CD14-positive monocyte (primary cell): ENCODE results near the gene NAPB. TPM values are rescaled to one million over a fixed set of nuclear protein-coding genes. Genes with fewer than 3 reads are reported as not detected.

Experiments used
- DNase-seq, 3 donors: peaks; one replicate each; pipeline ENCODE4 v3.0.0-alpha.2; 2011 to 2022
- H2AFZ ChIP-seq: 2 replicates; pipeline ENCODE4 v1.6.0; 2012; ENCODE audit warnings: mild to moderate bottlenecking, low read depth, low read length, inconsistent platforms; ENCODE audit not compliant: insufficient read depth, poor library complexity, severe bottlenecking
- H3K27ac ChIP-seq, 2 donors: 1 replicate in 1 of 2; 2 replicates in 1 of 2; pipeline ENCODE4 v1.5.1; 2012 to 2013; ENCODE audit warnings: low read length in 2 of 2, control low read depth in 1 of 2, inconsistent platforms in 1 of 2, low read depth in 1 of 2, mild to moderate bottlenecking in 1 of 2
- H3K27me3 ChIP-seq, 2 donors: one replicate each; pipeline versions ENCODE4 v1.6.0 to v1.6.1; 2011 to 2013; ENCODE audit warnings: low read length in 2 of 2; ENCODE audit not compliant: control insufficient read depth in 2 of 2, insufficient read depth in 2 of 2
- H3K36me3 ChIP-seq, 2 donors: replicated peaks in 1 of 2; 1 replicate in 1 of 2; 2 replicates in 1 of 2; pipeline versions ENCODE4 v1.5.1 to v1.6.1; 2012 to 2013; ENCODE audit warnings: low read length in 2 of 2, control low read depth in 1 of 2, inconsistent platforms in 1 of 2, mild to moderate bottlenecking in 1 of 2; ENCODE audit not compliant: insufficient read depth in 2 of 2, control insufficient read depth in 1 of 2
- H3K4me1 ChIP-seq, 2 donors: 1 replicate in 1 of 2; 2 replicates in 1 of 2; pipeline versions ENCODE4 v1.5.1 to v1.6.1; 2012 to 2013; ENCODE audit warnings: low read length in 2 of 2, control low read depth in 1 of 2, inconsistent platforms in 1 of 2, mild to moderate bottlenecking in 1 of 2, moderate library complexity in 1 of 2; ENCODE audit not compliant: insufficient read depth in 2 of 2, control insufficient read depth in 1 of 2
- H3K4me2 ChIP-seq: replicated peaks from 2 replicates; pipeline ENCODE3; 2012; ENCODE audit warnings: low read length, moderate library complexity, mild to moderate bottlenecking; ENCODE audit not compliant: poor library complexity, severe bottlenecking; ENCODE audit errors: extremely low read depth
- H3K4me3 ChIP-seq, 3 experiments: fragments of 200-600 bp in 1 of 3; sonication (generic) in 1 of 3; replicated peaks in 1 of 3; 1 replicate in 2 of 3; 2 replicates in 1 of 3; pipeline ENCODE4 v1.5.1; 2011 to 2013; ENCODE audit warnings: low read length in 3 of 3, mild to moderate bottlenecking in 3 of 3, control low read depth in 2 of 3, low read depth in 2 of 3, inconsistent platforms in 1 of 3, moderate library complexity in 1 of 3
- H3K79me2 ChIP-seq: 2 replicates; pipeline ENCODE4 v1.6.0; 2012; ENCODE audit warnings: mild to moderate bottlenecking, control low read depth, inconsistent platforms, low read length, moderate library complexity; ENCODE audit not compliant: insufficient read depth
- H3K9ac ChIP-seq: 2 replicates; pipeline ENCODE4 v1.6.0; 2017; ENCODE audit warnings: low read length, mild to moderate bottlenecking; ENCODE audit not compliant: insufficient read depth, poor library complexity, severe bottlenecking
- H3K9me3 ChIP-seq, 2 donors: replicated peaks in 1 of 2; 1 replicate in 1 of 2; 2 replicates in 1 of 2; pipeline versions ENCODE4 v1.5.1 to v1.6.1; 2012 to 2013; ENCODE audit warnings: low read length in 2 of 2, control low read depth in 1 of 2; ENCODE audit not compliant: control insufficient read depth in 1 of 2, insufficient read depth in 1 of 2
- H4K20me1 ChIP-seq: 2 replicates; pipeline ENCODE4 v1.6.0; 2012; ENCODE audit warnings: mild to moderate bottlenecking, low read length, control low read depth, moderate library complexity; ENCODE audit not compliant: insufficient read depth
- H3K27ac Mint-ChIP-seq, 7 donors: one replicate each; pipeline ENCODE4 v1.8.0; 2020; ENCODE audit warnings: mild to moderate bottlenecking in 7 of 7, mixed read lengths in 7 of 7, moderate library complexity in 6 of 7, inconsistent platforms in 2 of 7
- H3K27me3 Mint-ChIP-seq, 3 donors: one replicate each; pipeline ENCODE4 v1.8.0; 2021 to 2022; ENCODE audit warnings: low read depth in 3 of 3, mild to moderate bottlenecking in 3 of 3, mixed read lengths in 3 of 3, moderate library complexity in 3 of 3, inconsistent platforms in 1 of 3
- H3K36me3 Mint-ChIP-seq, 2 donors: one replicate each; pipeline ENCODE4 v1.8.0; 2020; ENCODE audit warnings: mixed read lengths in 2 of 2, inconsistent platforms in 1 of 2, mild to moderate bottlenecking in 1 of 2
- H3K4me1 Mint-ChIP-seq: one replicate; pipeline ENCODE4 v1.8.0; 2020; ENCODE audit warnings: mild to moderate bottlenecking, mixed read lengths
- H3K4me3 Mint-ChIP-seq, 2 donors: one replicate each; pipeline ENCODE4 v1.8.0; 2020; ENCODE audit warnings: mild to moderate bottlenecking in 2 of 2, mixed read lengths in 2 of 2, moderate library complexity in 1 of 2
- H3K9me3 Mint-ChIP-seq, 7 donors: one replicate each; pipeline ENCODE4 v1.8.0; 2020 to 2022; ENCODE audit warnings: mixed read lengths in 7 of 7, mild to moderate bottlenecking in 6 of 7, moderate library complexity in 6 of 7, inconsistent platforms in 2 of 7
- WGBS: methylation state at CpG from one replicate; pipeline ENCODE4 v1.1.5; 2013; ENCODE audit warnings: missing lambda C conversion rate; ENCODE audit not compliant: insufficient coverage; 5-methylcytosine and 5-hydroxymethylcytosine counted together
- intact Hi-C, 2 donors: fragments of 100-400 bp; cut with micrococcal nuclease; formaldehyde crosslinking; loops; one replicate each; pipeline versions ENCODE4 v1.15.0 to v1.15.1; 2023
- polyA plus RNA-seq, 3 donors: library from polyadenylated mRNA; depleted of rRNA in 1 of 3; unstranded in 2 of 3; stranded (reverse) in 1 of 3; fragments of 300-500 nt in 2 of 3; fragments of >200 nt in 1 of 3; fragmentation: Illumina TruSeq in 2 of 3; gene quantifications; 1 replicate in 2 of 3; 2 replicates in 1 of 3; pipeline ENCODE4 v1.2.3, GENCODE V29; 2012 to 2021
- TF ChIP-seq, protein P1 (sequence below): fragments of 200-600 bp; IDR thresholded peaks from one replicate; pipeline ENCODE4 v1.8.0; 2022; ENCODE audit warnings: antibody characterized with exemption, mild to moderate bottlenecking

The NAPB gene
- polyA plus RNA-seq, 3 donors, result 2.4 to 6.3 (median 2.6) TPM

GRCh38 chr20:23436681-23437080 lies 15.4 kb upstream of the NAPB start:
- TF ChIP-seq, protein P1, sequence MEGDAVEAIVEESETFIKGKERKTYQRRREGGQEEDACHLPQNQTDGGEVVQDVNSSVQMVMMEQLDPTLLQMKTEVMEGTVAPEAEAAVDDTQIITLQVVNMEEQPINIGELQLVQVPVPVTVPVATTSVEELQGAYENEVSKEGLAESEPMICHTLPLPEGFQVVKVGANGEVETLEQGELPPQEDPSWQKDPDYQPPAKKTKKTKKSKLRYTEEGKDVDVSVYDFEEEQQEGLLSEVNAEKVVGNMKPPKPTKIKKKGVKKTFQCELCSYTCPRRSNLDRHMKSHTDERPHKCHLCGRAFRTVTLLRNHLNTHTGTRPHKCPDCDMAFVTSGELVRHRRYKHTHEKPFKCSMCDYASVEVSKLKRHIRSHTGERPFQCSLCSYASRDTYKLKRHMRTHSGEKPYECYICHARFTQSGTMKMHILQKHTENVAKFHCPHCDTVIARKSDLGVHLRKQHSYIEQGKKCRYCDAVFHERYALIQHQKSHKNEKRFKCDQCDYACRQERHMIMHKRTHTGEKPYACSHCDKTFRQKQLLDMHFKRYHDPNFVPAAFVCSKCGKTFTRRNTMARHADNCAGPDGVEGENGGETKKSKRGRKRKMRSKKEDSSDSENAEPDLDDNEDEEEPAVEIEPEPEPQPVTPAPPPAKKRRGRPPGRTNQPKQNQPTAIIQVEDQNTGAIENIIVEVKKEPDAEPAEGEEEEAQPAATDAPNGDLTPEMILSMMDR, result no peak
- no peaks in the 10 kb centered on the region for H3K36me3 ChIP-seq
- H3K79me2 ChIP-seq, result no peaks in the 10 kb centered on the region
- H3K4me1 ChIP-seq, result no peaks in the 10 kb centered on the region
- DNase-seq, result no peak
- intact Hi-C loops, result no loop called here
- no peaks in the 10 kb centered on the region for H3K4me1 Mint-ChIP-seq
- H3K9ac ChIP-seq, result no peak overlapping the region
- WGBS, result 36% methylated on average over 3 of the region's 3 CpGs
- no peak overlapping the region for H3K4me2 ChIP-seq
- no peak overlapping the region for H3K4me3 Mint-ChIP-seq
- H3K9me3 ChIP-seq, result no peaks in the 10 kb centered on the region
- no peak overlapping the region for H2AFZ ChIP-seq
- no peak overlapping the region for H3K4me3 ChIP-seq
- H4K20me1 ChIP-seq, result no peaks in the 10 kb centered on the region
- H3K36me3 Mint-ChIP-seq, result no peaks in the 10 kb centered on the region
- no peak overlapping the region for H3K27ac ChIP-seq
- no peaks in the 10 kb centered on the region for H3K27me3 ChIP-seq
- H3K27me3 Mint-ChIP-seq, result peaks cover 2 to 6% (median 4%) of the 10 kb centered on the region in 3 donors
- no peak overlapping the region for H3K27ac Mint-ChIP-seq
- no peaks in the 10 kb centered on the region for H3K9me3 Mint-ChIP-seq

DNA sequence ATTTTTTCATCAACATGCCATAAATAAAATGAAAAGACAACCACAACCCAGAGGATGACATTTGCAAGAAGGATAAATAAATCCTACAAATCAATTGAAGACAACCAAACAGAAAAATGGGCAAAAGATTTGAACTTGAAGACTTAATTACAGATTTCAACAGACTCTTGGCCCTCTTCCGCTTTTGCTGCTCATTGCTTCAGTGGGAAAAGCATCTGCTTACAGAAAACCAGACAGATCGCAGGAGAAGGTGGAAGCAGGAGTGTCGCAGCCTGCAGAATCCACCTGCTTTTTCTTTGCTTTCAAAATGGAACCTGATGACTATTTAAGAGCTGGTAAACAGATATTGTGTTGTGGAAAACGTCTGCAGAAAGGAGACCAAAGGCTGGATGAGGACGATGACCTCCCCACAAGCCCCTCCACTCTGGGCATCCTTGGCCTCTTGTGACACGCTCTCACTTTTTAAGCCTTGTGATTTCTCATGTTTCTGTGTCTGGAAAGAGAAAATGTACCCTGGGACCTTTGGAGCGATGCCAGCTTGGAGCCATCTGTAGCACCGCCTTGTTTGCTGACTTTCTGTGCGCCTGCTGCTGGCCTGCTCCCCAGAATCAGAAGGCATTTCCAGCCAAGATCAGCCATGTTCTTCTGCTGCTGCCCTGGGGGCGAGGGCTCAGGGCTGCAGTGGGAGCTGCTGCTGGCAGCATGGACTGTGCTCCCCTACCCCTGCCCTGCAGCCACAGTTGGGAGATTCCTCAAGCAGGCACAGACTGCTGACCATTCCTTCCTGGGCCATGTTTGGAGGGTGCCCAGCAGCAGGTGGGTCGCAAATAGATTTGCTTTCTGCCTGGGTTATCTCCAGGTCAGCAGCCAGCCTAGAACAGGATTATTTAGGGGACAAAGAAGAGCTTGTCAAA lies 14.6 kb upstream of the NAPB start:
- H3K4me2 ChIP-seq, result no peak overlapping the region
- H3K79me2 ChIP-seq, result no peaks in the 10 kb centered on the region
- Mint-ChIP-seq H3K4me3 (no peak overlapping the region), H3K27me3 (peaks cover 2 to 5% (median 2%) of the 10 kb centered on the region in 3 donors), H3K9me3 (no peaks in the 10 kb centered on the region), H3K27ac (no peak overlapping the region), H3K4me1 (no peaks in the 10 kb centered on the region), H3K36me3 (no peaks in the 10 kb centered on the region)
- no peak overlapping the region for H2AFZ ChIP-seq
- H3K4me1 ChIP-seq, result no peaks in the 10 kb centered on the region
- no peak overlapping the region for H3K27ac ChIP-seq
- H3K36me3 ChIP-seq, result no peaks in the 10 kb centered on the region
- no peaks in the 10 kb centered on the region for H4K20me1 ChIP-seq
- TF ChIP-seq, protein P1, result no peak
- intact Hi-C loops, result no loop called here
- H3K9ac ChIP-seq, result no peak overlapping the region
- WGBS, result 91% methylated on average over 7 of the region's 11 CpGs
- no peaks in the 10 kb centered on the region for H3K27me3 ChIP-seq
- DNase-seq, result no peak
- no peaks in the 10 kb centered on the region for H3K9me3 ChIP-seq
- H3K4me3 ChIP-seq, result no peak overlapping the region
